ENCODE measurements around the gene BPI. TPM values are rescaled to one million over a fixed set of nuclear protein-coding genes. Genes with fewer than 3 reads are reported as not detected.

BPI gene
- total RNA-seq, 1 experiment from 2014 or later = not detected

- Histone ChIP-seq H3T11ph (ENCODE audit: low read length) (no peak overlapping the region), H3K4ac (ENCODE audit: low read depth, low read length) (no peak overlapping the region), H2BK20ac (ENCODE audit: low read depth, low read length, poor library complexity, severe bottlenecking) (no peak overlapping the region), H3K23ac (ENCODE audit: insufficient read length, low read depth, low read length) (no peak overlapping the region), H3K23me2 (ENCODE audit: insufficient read length, low read depth, low read length, poor library complexity, severe bottlenecking) (no peaks in the 10 kb centered on the region), H2BK12ac (ENCODE audit: insufficient read length, low read depth, low read length) (no peak overlapping the region), H3K79me2 (ENCODE audit: insufficient read depth, low read length) (no peaks in the 10 kb centered on the region), H2AFZ (ENCODE audit: low read length) (no peak overlapping the region), H3K56ac (ENCODE audit: insufficient read length, low read depth, low read length) (no peak overlapping the region), H3K79me1 (ENCODE audit: insufficient read depth, low read depth, low read length, poor library complexity, severe bottlenecking) (no peaks in the 10 kb centered on the region), H2BK5ac (ENCODE audit: insufficient read length, low read length) (no peak overlapping the region), H2BK15ac (ENCODE audit: low read depth, low read length) (no peak overlapping the region), H2BK120ac (ENCODE audit: low read depth, low read length, poor library complexity, severe bottlenecking) (no peak overlapping the region), H2AK5ac (ENCODE audit: insufficient read length, low read length) (no peak overlapping the region), H3K14ac (ENCODE audit: insufficient read depth, low read length) (no peak overlapping the region; the same call in 1 of the 2 replicates), H3K9me3 (ENCODE audit: control insufficient read depth, low read depth, low read length) (no peaks in the 10 kb centered on the region), H3K27ac (ENCODE audit: insufficient read length, low read depth, low read length) (no peak overlapping the region), H3K4me2 (ENCODE audit: insufficient read depth, insufficient read length, low read length) (no peak overlapping the region), H4K8ac (replicated peaks; ENCODE audit: insufficient read length, low read depth, low read length) (no peak overlapping the region), H4K5ac (ENCODE audit: insufficient read length, low read depth, low read length) (no peak overlapping the region), H3K27me3 (ENCODE audit: insufficient read depth, low read length) (no peaks in the 10 kb centered on the region), H4K20me1 (ENCODE audit: control insufficient read depth, insufficient read depth, insufficient read length) (no peaks in the 10 kb centered on the region), H4K91ac (ENCODE audit: insufficient read length, low read depth, low read length) (no peak overlapping the region), H3K9ac (ENCODE audit: extremely low read depth, insufficient read length, low read length) (no peak overlapping the region), H3K18ac (ENCODE audit: insufficient read length, low read depth, low read length) (no peak overlapping the region), H3K4me1 (ENCODE audit: insufficient read depth, low read length) (no peaks in the 10 kb centered on the region; the same call in 1 of the 2 replicates)
- peaks cover 16 to 18% of the 10 kb centered on the region in 2 experiments for H3K4me1 Mint-ChIP-seq
- peak overlapping the region; percentile 1 to 38 (median 6); a peak in 2 of 7 replicates for H3K27ac Mint-ChIP-seq
- no peaks in the 10 kb centered on the region; a peak in 1 of 5 replicates for H3K9me3 Mint-ChIP-seq
- no peaks in the 10 kb centered on the region for H3K27me3 Mint-ChIP-seq (ENCODE audit: low read depth)
- H3K4me3 Mint-ChIP-seq = no peak overlapping the region
- DNase-seq = peak; percentile 49
- WGBS (ENCODE audit: extremely low coverage, insufficient read length, low lambda C conversion rate) = no CpG with 5 or more reads among the region's 7 CpGs
- no peak for TF ChIP-seq CTCF (conservative IDR thresholded peaks at IDR 0.05)
- no peaks in the 10 kb centered on the region; a peak in 1 of 7 replicates for H3K36me3 Mint-ChIP-seq (ENCODE audit: insufficient read depth in 1 of 3, low read depth in 3 of 3)
Observed at GRCh38 chr20:38293491-38294065, 10.4 kb upstream of the BPI start.
